ENCODE results near the gene FMNL2. TPM values are rescaled to one million over a fixed set of nuclear protein-coding genes. Genes with fewer than 3 reads are reported as not detected.

Gene FMNL2
- total RNA-seq, 4 donors from 2014 or later = 5.8 to 19.8 (median 16.9) TPM

DNA sequence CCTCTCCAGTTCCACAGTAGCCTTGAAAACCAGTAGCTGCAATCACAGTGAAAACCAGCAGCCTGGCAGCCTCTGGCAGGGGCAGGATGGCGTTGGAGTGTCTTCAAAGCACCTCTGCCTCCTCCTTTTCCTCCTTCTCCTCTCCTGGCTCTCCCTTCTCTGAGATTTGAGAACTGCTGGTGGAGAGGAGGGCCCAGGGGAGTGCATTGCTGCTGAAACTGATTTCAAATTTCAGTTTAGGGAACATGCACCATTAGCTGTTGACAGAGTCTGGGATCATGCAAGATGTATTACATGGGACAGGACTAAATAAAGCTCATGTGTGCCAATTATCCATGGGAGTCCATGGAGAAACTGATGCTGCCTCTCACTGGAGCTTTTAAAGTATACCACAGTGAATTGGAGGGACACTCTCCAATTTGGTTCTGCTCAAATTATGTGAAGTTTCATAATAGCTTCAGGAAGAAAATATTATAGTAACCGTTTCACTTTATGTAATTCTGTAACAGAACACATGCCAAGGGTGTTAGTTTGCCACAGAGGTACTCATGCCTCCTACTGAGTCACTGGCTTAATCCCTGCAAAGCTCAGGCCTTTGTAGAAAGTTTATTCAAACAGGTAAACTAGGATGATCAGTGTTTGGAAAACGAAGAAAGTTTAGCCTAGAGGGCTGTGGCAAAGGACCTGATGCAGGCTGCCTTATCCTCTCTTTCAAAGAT, 236.2 kb downstream of the FMNL2 start:
- Histone ChIP-seq H3K9me3 (no peaks in the 10 kb centered on the region), H3K27me3 (peaks cover 0 to 91% (median 0%) of the 10 kb centered on the region in 4 donors), H3K4me3 (no peak overlapping the region), H3K4me1 (peaks cover 0 to 22% (median 4%) of the 10 kb centered on the region in 3 donors), H3K36me3 (no peaks in the 10 kb centered on the region), H3K27ac (no peak overlapping the region)
- no peak for DNase-seq
- WGBS, 2 donors = 21 to 25% methylated on average over 3 of the region's 3 CpGs
- intact Hi-C loops (cut with DNase I) = no loop called here
- no peak for TF ChIP-seq POLR2A (IDR thresholded peaks at IDR 0.05)
- TF ChIP-seq, protein P1, sequence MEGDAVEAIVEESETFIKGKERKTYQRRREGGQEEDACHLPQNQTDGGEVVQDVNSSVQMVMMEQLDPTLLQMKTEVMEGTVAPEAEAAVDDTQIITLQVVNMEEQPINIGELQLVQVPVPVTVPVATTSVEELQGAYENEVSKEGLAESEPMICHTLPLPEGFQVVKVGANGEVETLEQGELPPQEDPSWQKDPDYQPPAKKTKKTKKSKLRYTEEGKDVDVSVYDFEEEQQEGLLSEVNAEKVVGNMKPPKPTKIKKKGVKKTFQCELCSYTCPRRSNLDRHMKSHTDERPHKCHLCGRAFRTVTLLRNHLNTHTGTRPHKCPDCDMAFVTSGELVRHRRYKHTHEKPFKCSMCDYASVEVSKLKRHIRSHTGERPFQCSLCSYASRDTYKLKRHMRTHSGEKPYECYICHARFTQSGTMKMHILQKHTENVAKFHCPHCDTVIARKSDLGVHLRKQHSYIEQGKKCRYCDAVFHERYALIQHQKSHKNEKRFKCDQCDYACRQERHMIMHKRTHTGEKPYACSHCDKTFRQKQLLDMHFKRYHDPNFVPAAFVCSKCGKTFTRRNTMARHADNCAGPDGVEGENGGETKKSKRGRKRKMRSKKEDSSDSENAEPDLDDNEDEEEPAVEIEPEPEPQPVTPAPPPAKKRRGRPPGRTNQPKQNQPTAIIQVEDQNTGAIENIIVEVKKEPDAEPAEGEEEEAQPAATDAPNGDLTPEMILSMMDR (IDR thresholded peaks at IDR 0.05) = no peak

DNA sequence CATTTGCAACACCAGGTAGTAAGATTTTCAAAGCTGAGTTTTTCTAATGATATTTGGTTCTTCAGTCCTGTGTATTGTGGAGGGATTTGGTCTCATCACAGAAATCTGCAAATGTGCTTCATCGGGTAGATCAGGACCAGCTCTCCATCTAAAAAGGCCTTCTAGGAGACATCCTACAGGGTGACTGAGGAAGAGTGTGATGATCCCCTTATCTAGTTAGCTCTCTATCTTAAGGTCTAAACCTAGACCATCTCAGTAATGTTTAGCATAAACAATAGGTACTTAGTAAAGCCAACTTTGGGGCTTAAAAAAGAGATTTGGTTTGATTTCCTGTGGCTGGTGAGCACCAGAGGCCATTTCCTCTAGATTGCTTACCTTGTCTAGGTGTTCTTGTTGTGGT, 237.1 kb downstream of the FMNL2 start:
- H3K4me1 ChIP-seq = peaks cover 0 to 22% (median 4%) of the 10 kb centered on the region in 3 donors
- TF ChIP-seq POLR2A (IDR thresholded peaks at IDR 0.05) = no peak
- TF ChIP-seq, protein P1 (IDR thresholded peaks at IDR 0.05) = no peak
- no peak overlapping the region for H3K27ac ChIP-seq
- no peak overlapping the region for H3K4me3 ChIP-seq
- peaks cover 0 to 93% (median 0%) of the 10 kb centered on the region in 4 donors for H3K27me3 ChIP-seq
- 91% methylated on average over 1 of the region's 1 CpG; no CpG with 5 or more reads in 1 of the 2 donors for WGBS, 2 donors
- H3K36me3 ChIP-seq = no peaks in the 10 kb centered on the region
- intact Hi-C loops (cut with DNase I) = no loop called here
- H3K9me3 ChIP-seq = no peaks in the 10 kb centered on the region
- DNase-seq = no peak

DNA sequence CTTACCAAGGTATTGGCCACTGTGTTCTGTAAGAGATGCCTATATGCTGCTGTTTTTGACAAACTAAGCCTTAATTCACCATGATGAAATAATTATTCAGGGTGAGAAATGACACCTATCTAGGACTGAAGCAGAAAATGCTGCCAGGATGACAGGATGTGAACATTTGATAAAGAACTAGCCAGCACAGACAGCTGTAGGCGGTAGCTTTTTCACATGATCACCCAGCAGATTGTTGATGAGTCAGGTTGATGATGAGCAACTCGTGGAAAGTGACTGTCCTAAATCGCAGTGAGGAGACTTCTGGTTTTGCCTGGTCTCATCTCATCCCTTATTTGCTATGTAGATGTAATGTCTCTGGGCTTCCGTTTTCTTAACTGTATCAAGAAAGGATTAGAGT, 238.2 kb downstream of the FMNL2 start:
- no peak for DNase-seq
- no peak overlapping the region for H3K4me3 ChIP-seq
- H3K27ac ChIP-seq = no peak overlapping the region
- 48% methylated on average over 4 of the region's 4 CpGs for WGBS, 2 donors
- intact Hi-C loops (cut with DNase I) = no loop called here
- no peaks in the 10 kb centered on the region for H3K9me3 ChIP-seq
- peaks cover 0 to 22% (median 4%) of the 10 kb centered on the region in 3 donors for H3K4me1 ChIP-seq
- H3K36me3 ChIP-seq = no peaks in the 10 kb centered on the region
- H3K27me3 ChIP-seq = peaks cover 0 to 91% (median 0%) of the 10 kb centered on the region in 4 donors
- TF ChIP-seq, protein P1 (IDR thresholded peaks at IDR 0.05) = no peak
- no peak for TF ChIP-seq POLR2A (IDR thresholded peaks at IDR 0.05)

DNA sequence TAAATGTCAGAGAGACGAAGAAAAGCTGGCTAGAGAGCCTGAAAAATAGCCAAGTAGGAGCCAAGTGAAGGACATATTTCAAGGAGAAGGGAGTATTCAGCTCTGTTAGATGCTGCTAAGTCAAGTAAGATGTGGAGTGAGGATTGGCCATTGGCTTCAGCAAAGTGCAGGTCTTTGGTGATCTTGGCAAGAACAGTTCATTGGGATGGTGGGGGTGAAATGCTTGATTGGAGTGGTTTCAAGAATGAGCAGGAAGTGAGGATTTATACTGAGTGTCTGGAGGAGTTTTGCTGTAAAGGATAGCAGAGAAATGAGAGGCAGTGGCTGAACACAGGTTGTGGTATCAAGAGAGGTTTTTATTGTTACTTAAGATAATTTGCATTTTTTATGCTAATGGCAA, 242.6 kb downstream of the FMNL2 start:
- peaks cover 0 to 12% (median 0%) of the 10 kb centered on the region in 3 donors for H3K4me1 ChIP-seq
- peaks cover 0 to 3% (median 0%) of the 10 kb centered on the region in 3 donors for H3K36me3 ChIP-seq
- intact Hi-C loops (cut with DNase I) = no loop called here
- no peak for DNase-seq
- WGBS, 2 donors = 56 to 71% methylated on average over 1 of the region's 1 CpG
- H3K27me3 ChIP-seq = peaks cover 0 to 70% (median 0%) of the 10 kb centered on the region in 4 donors
- no peaks in the 10 kb centered on the region for H3K9me3 ChIP-seq
- TF ChIP-seq, protein P1 (IDR thresholded peaks at IDR 0.05) = no peak
- no peak for TF ChIP-seq POLR2A (IDR thresholded peaks at IDR 0.05)
- no peak overlapping the region for H3K4me3 ChIP-seq
- no peak overlapping the region for H3K27ac ChIP-seq

DNA sequence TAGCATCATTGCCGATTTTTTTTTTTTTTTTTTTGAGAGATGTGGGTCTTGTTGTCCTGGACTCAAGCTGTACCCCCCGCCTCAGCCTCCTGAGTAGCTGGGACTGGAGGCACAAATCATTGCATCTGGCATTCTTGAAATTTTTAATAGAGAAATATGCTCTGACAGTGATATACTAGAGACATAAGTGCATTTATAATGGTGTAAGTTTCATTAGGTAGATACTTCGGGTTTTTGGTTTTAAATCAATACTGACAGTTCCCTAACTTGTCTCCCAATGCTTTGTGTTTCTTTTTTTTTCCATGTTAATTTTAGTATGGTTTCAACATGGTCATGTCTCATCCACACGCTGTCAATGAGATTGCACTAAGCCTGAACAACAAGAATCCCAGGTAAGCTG, 243.6 kb downstream of the FMNL2 start:
- H3K36me3 ChIP-seq = peaks cover 0 to 9% (median 0%) of the 10 kb centered on the region in 3 donors
- intact Hi-C loops (cut with DNase I) = no loop called here
- no peak for DNase-seq
- H3K27ac ChIP-seq = no peak overlapping the region
- TF ChIP-seq, protein P1 (IDR thresholded peaks at IDR 0.05) = no peak
- TF ChIP-seq POLR2A (IDR thresholded peaks at IDR 0.05) = no peak
- 82 to 84% methylated on average over 4 of the region's 4 CpGs for WGBS, 2 donors
- H3K4me1 ChIP-seq = peaks cover 0 to 12% (median 0%) of the 10 kb centered on the region in 3 donors
- no peak overlapping the region for H3K4me3 ChIP-seq
- no peaks in the 10 kb centered on the region for H3K9me3 ChIP-seq
- peaks cover 0 to 60% (median 0%) of the 10 kb centered on the region in 4 donors for H3K27me3 ChIP-seq

All from esophagus squamous epithelium (tissue), 5 donors.